SH-SY5Y (cell line): Measurements from ENCODE around the gene CHST11.

Source experiments
- GATA2 ChIP-seq: IDR thresholded peaks from 2 replicates; pipeline ENCODE4 v1.6.1; 2011; ENCODE audit warnings: mild to moderate bottlenecking, low read depth, low read length
- GATA3 ChIP-seq: IDR thresholded peaks from 2 replicates; pipeline ENCODE4 v1.6.1; 2011; ENCODE audit warnings: low read depth, mild to moderate bottlenecking, low read length, moderate library complexity

DNA sequence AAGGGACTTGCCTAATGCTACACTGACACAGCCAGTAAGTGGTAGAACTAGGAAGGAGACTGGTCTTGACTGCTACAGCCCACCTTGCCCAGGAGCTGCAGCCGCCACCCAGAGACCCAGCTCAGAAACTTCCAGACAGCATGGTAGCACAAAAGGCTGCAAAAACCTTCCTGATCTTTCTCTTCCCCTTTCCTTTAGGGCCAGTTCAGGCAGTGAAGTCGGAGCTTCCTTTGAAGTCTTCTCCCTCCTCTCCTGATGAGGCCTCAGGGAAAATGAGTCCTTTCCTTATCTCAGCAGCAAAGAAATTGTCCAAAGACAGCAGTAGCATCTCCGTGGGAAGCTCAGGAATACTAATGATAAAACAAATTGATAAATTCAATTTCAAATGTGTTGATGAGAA lies 21.0 kb upstream of the CHST11 start:
- no peak for TF ChIP-seq GATA2
- TF ChIP-seq GATA3, result no peak
